IPS-NIHi7 (cell line): Measurements from ENCODE around the gene CSMD2.

ENCODE experiments used
- DNase-seq: peaks from one replicate; pipeline ENCODE4 v3.0.0; 2012; ENCODE audit warnings: mixed read lengths; ENCODE audit errors: extremely low spot score

CSMD2 gene

GRCh38 chr1:33501774-33502173 is 663.3 kb downstream of the CSMD2 start:
- DNase-seq = no peak

GRCh38 chr1:33501309-33501708 is 663.7 kb downstream of the CSMD2 start:
- DNase-seq = no peak

- DNase-seq = peak; percentile 51
Measured at GRCh38 chr1:33500547-33500946, 664.5 kb downstream of the CSMD2 start.

- no peak for DNase-seq
Measured at GRCh38 chr1:33497410-33497809, 667.6 kb downstream of the CSMD2 start.

- no peak for DNase-seq
Measured at GRCh38 chr1:33494929-33495328, 670.1 kb downstream of the CSMD2 start.

GRCh38 chr1:33488624-33489023 is 676.4 kb downstream of the CSMD2 start:
- no peak for DNase-seq

GRCh38 chr1:33482412-33482811 is 682.6 kb downstream of the CSMD2 start:
- DNase-seq = no peak

GRCh38 chr1:33477451-33477850 is 687.6 kb downstream of the CSMD2 start:
- no peak for DNase-seq

GRCh38 chr1:33473900-33474299 is 691.1 kb downstream of the CSMD2 start:
- DNase-seq = no peak

GRCh38 chr1:33472269-33472980 is 692.6 kb downstream of the CSMD2 start, which contains the start of gene ZSCAN20:
ZSCAN20 (plus strand) TSS chr1:33472645; CDS start chr1:33479289, 6,644 bp downstream.
- peak; percentile 98 for DNase-seq

- DNase-seq = no peak
Measured at GRCh38 chr1:33471416-33471815, 693.6 kb downstream of the CSMD2 start.

GRCh38 chr1:33470495-33471012 is 694.5 kb downstream of the CSMD2 start:
- peak; percentile 82 for DNase-seq

- DNase-seq = no peak
Measured at GRCh38 chr1:33469691-33470090, 695.3 kb downstream of the CSMD2 start.

- DNase-seq = no peak
Measured at GRCh38 chr1:33468967-33469366, 696.1 kb downstream of the CSMD2 start.

- DNase-seq = peak; percentile 24
Measured at GRCh38 chr1:33468531-33468930, 696.5 kb downstream of the CSMD2 start.

GRCh38 chr1:33468011-33468410 is 697.0 kb downstream of the CSMD2 start:
- no peak for DNase-seq

- no peak for DNase-seq
Measured at GRCh38 chr1:33466159-33466558, 698.9 kb downstream of the CSMD2 start.

GRCh38 chr1:33465316-33465715 is 699.7 kb downstream of the CSMD2 start:
- DNase-seq = no peak

GRCh38 chr1:33464552-33464951 is 700.5 kb downstream of the CSMD2 start:
- no peak for DNase-seq
